Omental fat pad (tissue), 4 donors: Measurements from ENCODE around the gene CDH23. TPM values are rescaled to one million over a fixed set of nuclear protein-coding genes. Genes with fewer than 3 reads are reported as not detected.

ENCODE experiments used
- ATAC-seq: fragments of 150-250 bp; one replicate; pipeline ENCODE4 v1.9.1; 2016; ENCODE audit warnings: mild to moderate bottlenecking, moderate library complexity; ENCODE audit not compliant: low FRiP score
- DNase-seq: peaks from one replicate; pipeline ENCODE4 v3.0.0-alpha.2; 2019; ENCODE audit warnings: low spot score
- CTCF ChIP-seq, 3 donors: fragments of 450-650 bp; IDR thresholded peaks; one replicate each; pipeline ENCODE4 v1.5.1; 2016 to 2017; ENCODE audit warnings: antibody characterized with exemption in 3 of 3, mild to moderate bottlenecking in 3 of 3, moderate library complexity in 2 of 3
- total RNA-seq, 4 donors: library from RNA; depleted of rRNA; stranded (reverse); fragments of >200 nt; gene quantifications; one replicate each; pipeline ENCODE4 v1.1.0, GENCODE V29; 2016

The CDH23 gene
- total RNA-seq, 4 donors from 2014 or later: 25.3 to 41.9 (median 34.4) TPM

GRCh38 chr10:71419002-71419540 lies 22.4 kb downstream of the CDH23 start:
- no peak for TF ChIP-seq CTCF (IDR thresholded peaks at IDR 0.05)
- DNase-seq (no peak), ATAC-seq (no peak)

GRCh38 chr10:71419750-71420149 lies 23.0 kb downstream of the CDH23 start:
- ATAC-seq: no peak
- TF ChIP-seq CTCF (IDR thresholded peaks at IDR 0.05): no peak
- DNase-seq: no peak

- no peak for TF ChIP-seq CTCF (IDR thresholded peaks at IDR 0.05)
- DNase-seq (no peak), ATAC-seq (no peak)
These were observed 24.3 kb downstream of the CDH23 start for GRCh38 chr10:71421075-71421434.

GRCh38 chr10:71423250-71423649 lies 26.5 kb downstream of the CDH23 start:
- ATAC-seq (no peak), DNase-seq (no peak)
- no peak for TF ChIP-seq CTCF (IDR thresholded peaks at IDR 0.05)

GRCh38 chr10:71423901-71424300 lies 27.2 kb downstream of the CDH23 start:
- no peak for TF ChIP-seq CTCF (IDR thresholded peaks at IDR 0.05)
- DNase-seq: no peak
- ATAC-seq: no peak

GRCh38 chr10:71424496-71425194 lies 27.9 kb downstream of the CDH23 start:
- DNase-seq (no peak), ATAC-seq (no peak)
- TF ChIP-seq CTCF (IDR thresholded peaks at IDR 0.05): no peak

- no peak for ATAC-seq
- TF ChIP-seq CTCF (IDR thresholded peaks at IDR 0.05): no peak
- DNase-seq: no peak
These were observed 29.4 kb downstream of the CDH23 start for GRCh38 chr10:71426058-71426605.
